Vagina (tissue), 2 donors: ENCODE data around the gene CCDC18. TPM values are rescaled to one million over a fixed set of nuclear protein-coding genes. Genes with fewer than 3 reads are reported as not detected.

ENCODE experiments used
- DNase-seq, 2 donors: peaks; one replicate each; pipeline ENCODE4 v3.0.0-alpha.2; 2017; ENCODE audit errors: extremely low spot score in 2 of 2
- H3K27ac ChIP-seq: fragments of 200-600 bp; sonication (generic); one replicate; pipeline ENCODE4 v1.5.1; 2019
- H3K27me3 ChIP-seq: fragments of 200-600 bp; sonication (generic); one replicate; pipeline ENCODE4 v1.5.1; 2019
- H3K36me3 ChIP-seq, 2 donors: fragments of 200-600 bp; sonication (generic); one replicate each; pipeline ENCODE4 v1.5.1; 2017 to 2019
- H3K4me1 ChIP-seq: fragments of 200-600 bp; sonication (generic); one replicate; pipeline ENCODE4 v1.5.1; 2019
- H3K4me3 ChIP-seq, 2 donors: fragments of 200-600 bp; sonication (generic); 1 replicate in 1 of 2; 2 replicates in 1 of 2; pipeline ENCODE4 v1.5.1; 2016 to 2019
- H3K9me3 ChIP-seq: fragments of 200-600 bp; sonication (generic); one replicate; pipeline ENCODE4 v1.5.1; 2019
- CTCF ChIP-seq, 3 experiments: fragments of 450-650 bp in 2 of 3; fragments of 200-600 bp in 1 of 3; sonication (generic) in 1 of 3; IDR thresholded peaks; one replicate each; pipeline ENCODE4 v1.5.1; 2017 to 2019; ENCODE audit warnings: antibody characterized with exemption in 3 of 3, mild to moderate bottlenecking in 2 of 3, moderate library complexity in 2 of 3
- POLR2A ChIP-seq, 2 donors: fragments of 450-650 bp; IDR thresholded peaks; one replicate each; pipeline ENCODE4 v1.6.1; 2017; ENCODE audit warnings: antibody characterized with exemption in 2 of 2, mild to moderate bottlenecking in 2 of 2, moderate library complexity in 2 of 2
- POLR2AphosphoS5 ChIP-seq, 2 donors: sonication (generic); formaldehyde crosslinking; IDR thresholded peaks; one replicate each; pipeline ENCODE4 v1.9.0; 2017; ENCODE audit warnings: antibody characterized with exemption in 2 of 2, mild to moderate bottlenecking in 2 of 2, low read depth in 1 of 2; ENCODE audit not compliant: insufficient read depth in 1 of 2
- intact Hi-C: fragments of 100-400 bp; cut with DNase I; formaldehyde crosslinking; loops from one replicate; pipeline ENCODE4 v1.15.1; 2023
- total RNA-seq: library from RNA; depleted of rRNA; stranded (reverse); fragments of >200 nt; gene quantifications from one replicate; pipeline ENCODE4 v1.2.3, GENCODE V29; 2016

The CCDC18 gene
- total RNA-seq, 1 donor from 2014 or later = 17.7 TPM

- Histone ChIP-seq H3K4me3 (no peak overlapping the region), H3K27me3 (no peaks in the 10 kb centered on the region), H3K27ac (no peak overlapping the region), H3K4me1 (no peaks in the 10 kb centered on the region), H3K36me3 (no peaks in the 10 kb centered on the region), H3K9me3 (no peaks in the 10 kb centered on the region)
- intact Hi-C loops = no loop called here
- TF ChIP-seq CTCF (IDR thresholded peaks at IDR 0.05) = no peak
- TF ChIP-seq POLR2A (IDR thresholded peaks at IDR 0.05) = no peak
- no peak for TF ChIP-seq POLR2AphosphoS5 (IDR thresholded peaks at IDR 0.05; ENCODE audit: insufficient read depth in 1 of 2, low read depth in 1 of 2)
- DNase-seq = no peak
Observed at GRCh38 chr1:93200086-93200620, 19.6 kb downstream of the CCDC18 start.

- Histone ChIP-seq H3K36me3 (no peaks in the 10 kb centered on the region), H3K4me3 (no peak overlapping the region), H3K27ac (no peak overlapping the region), H3K4me1 (no peaks in the 10 kb centered on the region), H3K27me3 (no peaks in the 10 kb centered on the region), H3K9me3 (no peaks in the 10 kb centered on the region)
- DNase-seq = no peak
- intact Hi-C loops = no loop called here
- TF ChIP-seq CTCF (IDR thresholded peaks at IDR 0.05) (no peak), POLR2A (IDR thresholded peaks at IDR 0.05) (no peak), POLR2AphosphoS5 (IDR thresholded peaks at IDR 0.05; ENCODE audit: insufficient read depth in 1 of 2, low read depth in 1 of 2) (no peak)
Observed at GRCh38 chr1:93200714-93201113, 20.2 kb downstream of the CCDC18 start.

GRCh38 chr1:93205892-93206566, 25.5 kb downstream of the CCDC18 start:
- no peaks in the 10 kb centered on the region for H3K9me3 ChIP-seq
- no peak overlapping the region for H3K27ac ChIP-seq
- no peak for TF ChIP-seq POLR2AphosphoS5 (IDR thresholded peaks at IDR 0.05; ENCODE audit: insufficient read depth in 1 of 2, low read depth in 1 of 2)
- TF ChIP-seq POLR2A (IDR thresholded peaks at IDR 0.05) = no peak
- TF ChIP-seq CTCF (IDR thresholded peaks at IDR 0.05) = no peak
- DNase-seq = no peak
- no peak overlapping the region for H3K4me3 ChIP-seq
- intact Hi-C loops = no loop called here
- no peaks in the 10 kb centered on the region for H3K27me3 ChIP-seq
- H3K4me1 ChIP-seq = no peaks in the 10 kb centered on the region
- no peaks in the 10 kb centered on the region for H3K36me3 ChIP-seq

GRCh38 chr1:93206567-93206954, 26.0 kb downstream of the CCDC18 start:
- TF ChIP-seq CTCF (IDR thresholded peaks at IDR 0.05) (no peak), POLR2A (IDR thresholded peaks at IDR 0.05) (no peak), POLR2AphosphoS5 (IDR thresholded peaks at IDR 0.05; ENCODE audit: insufficient read depth in 1 of 2, low read depth in 1 of 2) (no peak)
- intact Hi-C loops = no loop called here
- H3K27me3 ChIP-seq = no peaks in the 10 kb centered on the region

GRCh38 chr1:93207211-93207610, 26.7 kb downstream of the CCDC18 start:
- Histone ChIP-seq H3K36me3 (no peaks in the 10 kb centered on the region), H3K4me3 (no peak overlapping the region), H3K9me3 (no peaks in the 10 kb centered on the region), H3K27me3 (no peaks in the 10 kb centered on the region), H3K27ac (no peak overlapping the region), H3K4me1 (no peaks in the 10 kb centered on the region)
- no peak for TF ChIP-seq CTCF (IDR thresholded peaks at IDR 0.05)
- no peak for TF ChIP-seq POLR2A (IDR thresholded peaks at IDR 0.05)
- no peak for TF ChIP-seq POLR2AphosphoS5 (IDR thresholded peaks at IDR 0.05; ENCODE audit: insufficient read depth in 1 of 2, low read depth in 1 of 2)
- no peak for DNase-seq
- intact Hi-C loops = no loop called here

More at GRCh38 chr1:93206567-93206954, 26.0 kb downstream of the CCDC18 start:
- H3K9me3 ChIP-seq = no peaks in the 10 kb centered on the region
- H3K27ac ChIP-seq = no peak overlapping the region
- no peak overlapping the region for H3K4me3 ChIP-seq
- H3K36me3 ChIP-seq = no peaks in the 10 kb centered on the region
- no peak for DNase-seq
- H3K4me1 ChIP-seq = no peaks in the 10 kb centered on the region
